Measurements from ENCODE around the gene LGI1. TPM values are rescaled to one million over a fixed set of nuclear protein-coding genes. Genes with fewer than 3 reads are reported as not detected.

The LGI1 gene
- total RNA-seq, 1 experiment from 2014 or later: 0.12 TPM

Other genes with a start within 250 kb of the LGI1 start
- not detected in 2 replicates for gene FFAR4, start 191.3 kb upstream of the LGI1 start, total RNA-seq (2014; rRNA removed; shearing (Covaris generic))
- not detected in 2 replicates for gene RBP4, start 156.7 kb upstream of the LGI1 start, total RNA-seq (2014; rRNA removed; shearing (Covaris generic))
- not detected in 2 replicates for gene PDE6C, start 145.4 kb upstream of the LGI1 start, total RNA-seq (2014; rRNA removed; shearing (Covaris generic))
- gene FRA10AC1, start 55.3 kb upstream of the LGI1 start, total RNA-seq (2014; rRNA removed; shearing (Covaris generic)): 3.5 and 4.9 TPM in 2 replicates
- 3.7 and 4.2 TPM in 2 replicates for gene SLC35G1, start 136.0 kb downstream of the LGI1 start, total RNA-seq (2014; rRNA removed; shearing (Covaris generic))
- gene PLCE1, start 236.0 kb downstream of the LGI1 start, total RNA-seq (2014; rRNA removed; shearing (Covaris generic)): 0.10 and 0.24 TPM in 2 replicates

Data from RPMI7951 (cell line).